ENCODE measurements around the gene EVI5. TPM values are rescaled to one million over a fixed set of nuclear protein-coding genes. Genes with fewer than 3 reads are reported as not detected.

EVI5 gene
- polyA plus RNA-seq, 2 of the 4 experiments (the other 2 are of a cell fraction), result 10.2 to 10.4 TPM

- TF ChIP-seq ZNF302 (CRISPR knock-in tag; IDR thresholded peaks at IDR 0.05), result no peak
- TF ChIP-seq GATA3 (IDR thresholded peaks at IDR 0.05; ENCODE audit: borderline replicate concordance), result no peak
- no peak for TF ChIP-seq RARB (CRISPR knock-in tag; IDR thresholded peaks at IDR 0.05)
- no peak for TF ChIP-seq CHD2 (IDR thresholded peaks at IDR 0.05; ENCODE audit: low read length, partially characterized antibody)
- TF ChIP-seq NR3C1 (IDR thresholded peaks at IDR 0.05), result no peak
- TF ChIP-seq REST (IDR thresholded peaks at IDR 0.05), result no peak
- no peak for TF ChIP-seq ZFP36 (IDR thresholded peaks at IDR 0.05; ENCODE audit: borderline replicate concordance, partially characterized antibody)
- no peak for TF ChIP-seq POLR2AphosphoS2 (conservative IDR thresholded peaks at IDR 0.05; ENCODE audit: low read length)
- no peak for TF ChIP-seq CEBPB (IDR thresholded peaks at IDR 0.05)
- 0 out of 2 replicates have a peak, but pooled peaks have one; percentile 66 for TF ChIP-seq TP53 (CRISPR knock-in tag; IDR thresholded peaks at IDR 0.05)
These were observed at the start of gene EVI5 (continued) for GRCh38 chr1:92784639-92785500.

GRCh38 chr1:92834617-92835016 lies 49.7 kb upstream of the EVI5 start:
- 88% methylated on average over 5 of the region's 5 CpGs for WGBS (ENCODE audit: missing lambda C conversion rate)

More at GRCh38 chr1:92834617-92835016, 49.7 kb upstream of the EVI5 start:
- CTCF ChIA-PET, result interaction anchor here (0.9 to 1.5 kb wide), 2 partner anchors 9 to 24 kb away, joined by 3 to 6 read pairs; no protein-coding TSS in a partner anchor
- H3K4me3 ChIP-seq, result peak overlapping the region; percentile 96; the same call in 2 of the 3 replicates
- FAIRE-seq (no peak), DNase-seq (ENCODE audit: low read depth in 1 of 2, low spot score in 1 of 2) (no peak), ATAC-seq (no peak)
- H3K27ac ChIP-seq, result no peak overlapping the region
- TF ChIP-seq ATOH8 (CRISPR knock-in tag; IDR thresholded peaks at IDR 0.05; ENCODE audit: low read depth) (no peak), SMC3 (IDR thresholded peaks at IDR 0.05) (no peak), EP300 (IDR thresholded peaks at IDR 0.05) (no peak), CHD2 (IDR thresholded peaks at IDR 0.05; ENCODE audit: low read length, partially characterized antibody) (no peak), CHD4 (IDR thresholded peaks at IDR 0.05; ENCODE audit: borderline replicate concordance) (no peak), POLR2A (IDR thresholded peaks at IDR 0.05; ENCODE audit: low read length) (no peak), CBX2 (IDR thresholded peaks at IDR 0.05; ENCODE audit: borderline replicate concordance, low read depth) (no peak), MAZ (IDR thresholded peaks at IDR 0.05; ENCODE audit: borderline replicate concordance, low read depth, low read length) (no peak), ZFP36 (IDR thresholded peaks at IDR 0.05; ENCODE audit: borderline replicate concordance, partially characterized antibody) (no peak), EHMT2 (IDR thresholded peaks at IDR 0.05; ENCODE audit: low read depth) (no peak), HOXA7 (CRISPR knock-in tag; IDR thresholded peaks at IDR 0.05) (no peak), TP53 (CRISPR knock-in tag; IDR thresholded peaks at IDR 0.05) (no peak), SREBF2 (IDR thresholded peaks at IDR 0.05) (no peak), HMGXB4 (CRISPR knock-in tag; IDR thresholded peaks at IDR 0.05; ENCODE audit: borderline replicate concordance) (no peak), BHLHE40 (IDR thresholded peaks at IDR 0.05; ENCODE audit: low read depth, low read length) (no peak), BCL3 (IDR thresholded peaks at IDR 0.05) (no peak), ZNF302 (CRISPR knock-in tag; IDR thresholded peaks at IDR 0.05) (no peak), POLR2AphosphoS2 (conservative IDR thresholded peaks at IDR 0.05; ENCODE audit: low read length) (no peak)
- TF ChIP-seq, protein P1, sequence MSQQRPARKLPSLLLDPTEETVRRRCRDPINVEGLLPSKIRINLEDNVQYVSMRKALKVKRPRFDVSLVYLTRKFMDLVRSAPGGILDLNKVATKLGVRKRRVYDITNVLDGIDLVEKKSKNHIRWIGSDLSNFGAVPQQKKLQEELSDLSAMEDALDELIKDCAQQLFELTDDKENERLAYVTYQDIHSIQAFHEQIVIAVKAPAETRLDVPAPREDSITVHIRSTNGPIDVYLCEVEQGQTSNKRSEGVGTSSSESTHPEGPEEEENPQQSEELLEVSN (IDR thresholded peaks at IDR 0.05; ENCODE audit: borderline replicate concordance, low read depth), result no peak
- TF ChIP-seq, protein P2, sequence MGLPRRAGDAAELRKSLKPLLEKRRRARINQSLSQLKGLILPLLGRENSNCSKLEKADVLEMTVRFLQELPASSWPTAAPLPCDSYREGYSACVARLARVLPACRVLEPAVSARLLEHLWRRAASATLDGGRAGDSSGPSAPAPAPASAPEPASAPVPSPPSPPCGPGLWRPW (IDR thresholded peaks at IDR 0.05), result no peak
- H3K4me2 ChIP-seq, result peak overlapping the region; percentile 97
- peaks cover 47% of the 10 kb centered on the region for H3K4me1 ChIP-seq
- no peaks in the 10 kb centered on the region for H3K9me3 ChIP-seq
- POLR2A ChIA-PET, result interaction anchor here (0.9 kb wide), 1 partner anchor 49 kb away, joined by 3 read pairs; the partner anchor contains the start of gene EVI5
